TTC549 (cell line): ENCODE results near the gene EEFSEC.

Experiments used
- FAIRE-seq: peaks from 2 replicates; lab custom pipeline; 2012; peaks lifted over from hg19 to GRCh38; lab: Jason Lieb, UNC

The EEFSEC gene

GRCh38 chr3:128287216-128287615 is 133.9 kb downstream of the EEFSEC start:
- no peak for FAIRE-seq

GRCh38 chr3:128289534-128289933 is 136.3 kb downstream of the EEFSEC start:
- FAIRE-seq: no peak

- no peak for FAIRE-seq
These were observed 137.2 kb downstream of the EEFSEC start for GRCh38 chr3:128290484-128290883.

GRCh38 chr3:128293930-128294329 is 140.6 kb downstream of the EEFSEC start:
- no peak for FAIRE-seq

- FAIRE-seq: no peak
These were observed 141.8 kb downstream of the EEFSEC start for GRCh38 chr3:128294999-128295468.

GRCh38 chr3:128296469-128297251 is 143.4 kb downstream of the EEFSEC start:
- FAIRE-seq: no peak

GRCh38 chr3:128297401-128298138 is 144.3 kb downstream of the EEFSEC start:
- no peak for FAIRE-seq

- FAIRE-seq: no peak
These were observed 148.1 kb downstream of the EEFSEC start for GRCh38 chr3:128301186-128302023.

GRCh38 chr3:128306481-128306880 is 153.2 kb downstream of the EEFSEC start:
- FAIRE-seq: no peak

GRCh38 chr3:128307029-128307633 is 153.8 kb downstream of the EEFSEC start:
- no peak for FAIRE-seq

- no peak for FAIRE-seq
These were observed 154.6 kb downstream of the EEFSEC start for GRCh38 chr3:128307781-128308469.

- no peak for FAIRE-seq
These were observed 155.7 kb downstream of the EEFSEC start for GRCh38 chr3:128309026-128309425.

GRCh38 chr3:128310286-128311058 is 157.2 kb downstream of the EEFSEC start:
- no peak for FAIRE-seq

GRCh38 chr3:128311441-128311844 is 158.2 kb downstream of the EEFSEC start:
- no peak for FAIRE-seq

- no peak for FAIRE-seq
These were observed 159.0 kb downstream of the EEFSEC start for GRCh38 chr3:128312271-128312670.

GRCh38 chr3:128313071-128313725 is 159.9 kb downstream of the EEFSEC start:
- no peak for FAIRE-seq

- FAIRE-seq: no peak
These were observed 160.7 kb downstream of the EEFSEC start for GRCh38 chr3:128313935-128314334.

GRCh38 chr3:128315313-128315712 is 162.0 kb downstream of the EEFSEC start:
- FAIRE-seq: no peak

GRCh38 chr3:128316481-128316891 is 163.2 kb downstream of the EEFSEC start:
- FAIRE-seq: no peak

- FAIRE-seq: no peak
These were observed 163.9 kb downstream of the EEFSEC start for GRCh38 chr3:128317101-128317697.
